Colonic mucosa (tissue), 4 donors: ENCODE measurements around the gene GPR55. TPM values are rescaled to one million over a fixed set of nuclear protein-coding genes. Genes with fewer than 3 reads are reported as not detected.

Source experiments
- DNase-seq: peaks from one replicate; pipeline ENCODE4 v3.0.0-alpha.2; 2020
- H3K27ac ChIP-seq: fragments of 200-600 bp; one replicate; pipeline ENCODE4 v1.8.0; 2021
- H3K27me3 ChIP-seq: fragments of 200-600 bp; one replicate; pipeline ENCODE4 v1.8.0; 2021
- H3K36me3 ChIP-seq: fragments of 200-600 bp; one replicate; pipeline ENCODE4 v1.8.0; 2021
- H3K4me1 ChIP-seq: fragments of 200-600 bp; one replicate; pipeline ENCODE4 v1.8.0; 2021; ENCODE audit warnings: mild to moderate bottlenecking
- H3K4me3 ChIP-seq: fragments of 200-600 bp; one replicate; pipeline ENCODE4 v1.8.0; 2021
- H3K9ac ChIP-seq, 2 donors: one replicate each; pipeline ENCODE4 v1.7.0; 2013; ENCODE audit warnings: control low read depth in 2 of 2, low read depth in 2 of 2, low read length in 2 of 2
- H3K9me3 ChIP-seq: fragments of 200-600 bp; one replicate; pipeline ENCODE4 v1.8.0; 2021
- intact Hi-C: fragments of 100-400 bp; cut with DNase I; formaldehyde crosslinking; loops from one replicate; pipeline ENCODE4 v1.14.1; 2022
- total RNA-seq, 2 donors: library from RNA; stranded (reverse); fragmentation: NEBNext Ultra II Directional in 1 of 2; extraction: Animal tissue kit (Norgen Biotek cat#: 25700) in 1 of 2; gene quantifications; one replicate each; pipeline ENCODE4 v1.2.1, GENCODE V29; 2021
- TF ChIP-seq, protein P1 (sequence below): fragments of 200-600 bp; IDR thresholded peaks from one replicate; pipeline ENCODE4 v1.8.0; 2022; ENCODE audit warnings: antibody characterized with exemption, mild to moderate bottlenecking
- donor health status: healthy.
- donor health status: DM: no; HTN: no; CAD: no.
- donor health status: DM: no; HTN: no; CAD: no.

The GPR55 gene
- total RNA-seq, 2 donors from 2014 or later = 0.35 to 1.0 TPM

DNA sequence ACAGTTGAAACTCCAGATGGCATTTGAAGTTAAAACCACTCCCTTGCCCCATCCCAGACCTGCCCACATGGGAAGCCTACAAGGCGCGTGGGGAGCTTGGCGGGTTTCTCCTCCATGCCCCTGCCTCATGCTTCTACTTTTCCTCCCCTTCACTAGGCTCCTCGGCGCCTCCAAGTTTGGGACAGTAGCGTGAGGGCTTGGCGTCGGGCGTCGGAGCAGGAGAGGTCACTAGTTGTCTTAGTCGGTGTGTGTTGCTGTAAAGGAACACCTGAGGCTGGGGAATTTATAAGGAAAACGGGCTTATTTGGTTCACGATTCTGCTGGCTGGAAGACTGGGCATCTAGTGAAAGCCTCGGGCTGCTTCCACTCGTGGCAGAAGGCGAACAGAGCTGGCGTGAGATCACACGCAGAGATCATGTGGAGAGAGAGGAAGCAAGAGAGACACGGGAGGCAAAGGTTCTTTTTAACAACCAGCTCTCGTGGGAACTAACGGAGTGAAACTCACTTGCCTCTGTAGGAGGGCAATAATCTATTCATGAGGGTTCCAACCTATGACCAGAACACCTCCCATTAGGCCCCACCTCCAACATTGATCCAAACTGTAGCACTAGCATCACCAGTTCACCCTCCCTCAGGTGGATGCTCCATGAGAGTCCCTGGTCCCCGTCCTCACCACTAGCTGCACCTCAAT is 35.0 kb downstream of the GPR55 start:
- Histone ChIP-seq H3K4me3 (no peak overlapping the region), H3K27ac (no peak overlapping the region), H3K27me3 (no peaks in the 10 kb centered on the region), H3K9me3 (no peaks in the 10 kb centered on the region), H3K4me1 (no peaks in the 10 kb centered on the region), H3K9ac (no peak overlapping the region), H3K36me3 (no peaks in the 10 kb centered on the region)
- TF ChIP-seq, protein P1, sequence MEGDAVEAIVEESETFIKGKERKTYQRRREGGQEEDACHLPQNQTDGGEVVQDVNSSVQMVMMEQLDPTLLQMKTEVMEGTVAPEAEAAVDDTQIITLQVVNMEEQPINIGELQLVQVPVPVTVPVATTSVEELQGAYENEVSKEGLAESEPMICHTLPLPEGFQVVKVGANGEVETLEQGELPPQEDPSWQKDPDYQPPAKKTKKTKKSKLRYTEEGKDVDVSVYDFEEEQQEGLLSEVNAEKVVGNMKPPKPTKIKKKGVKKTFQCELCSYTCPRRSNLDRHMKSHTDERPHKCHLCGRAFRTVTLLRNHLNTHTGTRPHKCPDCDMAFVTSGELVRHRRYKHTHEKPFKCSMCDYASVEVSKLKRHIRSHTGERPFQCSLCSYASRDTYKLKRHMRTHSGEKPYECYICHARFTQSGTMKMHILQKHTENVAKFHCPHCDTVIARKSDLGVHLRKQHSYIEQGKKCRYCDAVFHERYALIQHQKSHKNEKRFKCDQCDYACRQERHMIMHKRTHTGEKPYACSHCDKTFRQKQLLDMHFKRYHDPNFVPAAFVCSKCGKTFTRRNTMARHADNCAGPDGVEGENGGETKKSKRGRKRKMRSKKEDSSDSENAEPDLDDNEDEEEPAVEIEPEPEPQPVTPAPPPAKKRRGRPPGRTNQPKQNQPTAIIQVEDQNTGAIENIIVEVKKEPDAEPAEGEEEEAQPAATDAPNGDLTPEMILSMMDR = no peak
- no peak for DNase-seq
- intact Hi-C loops = no loop called here

DNA sequence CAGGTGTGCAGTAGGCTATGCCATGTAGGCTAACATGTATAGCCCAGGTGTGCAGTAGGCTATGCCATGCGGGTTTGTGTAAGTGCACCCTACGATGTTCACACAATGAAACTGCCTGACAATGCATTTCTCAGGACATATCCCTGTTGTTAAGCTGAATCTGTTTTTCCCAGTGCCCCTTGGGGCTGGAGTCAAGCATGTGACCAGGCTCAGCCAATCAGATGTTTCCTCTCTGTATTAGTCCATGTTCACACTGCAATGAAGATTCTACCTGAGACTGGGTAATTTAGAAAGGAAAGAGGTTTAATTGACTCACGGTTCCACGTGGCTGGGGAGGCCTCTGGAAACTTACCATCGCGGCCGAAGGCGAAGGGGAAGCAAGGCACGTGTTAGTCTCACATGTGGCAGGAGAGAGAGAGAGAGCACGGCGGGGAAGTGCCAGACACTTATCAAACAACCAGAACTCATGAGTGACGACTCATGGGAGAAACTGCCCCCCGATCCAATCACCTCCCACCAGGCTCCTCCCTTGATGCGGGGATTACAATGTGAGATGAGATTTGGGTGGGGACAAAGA is 36.1 kb downstream of the GPR55 start:
- H3K27ac ChIP-seq = no peak overlapping the region
- H3K4me1 ChIP-seq = no peaks in the 10 kb centered on the region
- H3K27me3 ChIP-seq = no peaks in the 10 kb centered on the region
- H3K9me3 ChIP-seq = no peaks in the 10 kb centered on the region
- TF ChIP-seq, protein P1 = no peak
- H3K9ac ChIP-seq = no peak overlapping the region
- no peak for DNase-seq
- H3K4me3 ChIP-seq = no peak overlapping the region
- intact Hi-C loops = no loop called here
- no peaks in the 10 kb centered on the region for H3K36me3 ChIP-seq

DNA sequence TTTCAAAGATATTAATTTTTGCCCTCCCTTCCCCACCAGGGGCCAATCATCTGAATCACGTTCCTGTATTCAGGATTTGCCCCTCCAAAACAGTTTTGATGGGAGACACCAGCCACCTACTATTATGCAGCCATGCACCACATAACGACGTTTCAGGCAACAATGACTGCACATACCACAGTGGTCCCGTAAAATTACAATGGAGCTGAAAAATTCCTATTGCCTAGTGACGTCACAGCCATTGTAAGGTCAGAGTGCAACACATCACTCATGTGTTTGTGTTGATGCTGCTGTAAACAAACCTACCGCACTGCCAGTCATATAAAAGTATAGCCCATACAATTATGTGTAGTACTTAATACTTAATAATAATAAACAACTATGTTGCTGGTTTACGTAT is 37.7 kb downstream of the GPR55 start:
- no peaks in the 10 kb centered on the region for H3K27me3 ChIP-seq
- no peak overlapping the region for H3K27ac ChIP-seq
- no peaks in the 10 kb centered on the region for H3K9me3 ChIP-seq
- DNase-seq = no peak
- intact Hi-C loops = no loop called here
- no peak overlapping the region for H3K4me3 ChIP-seq
- H3K9ac ChIP-seq = no peak overlapping the region
- H3K4me1 ChIP-seq = no peaks in the 10 kb centered on the region
- H3K36me3 ChIP-seq = no peaks in the 10 kb centered on the region
- TF ChIP-seq, protein P1 = no peak

DNA sequence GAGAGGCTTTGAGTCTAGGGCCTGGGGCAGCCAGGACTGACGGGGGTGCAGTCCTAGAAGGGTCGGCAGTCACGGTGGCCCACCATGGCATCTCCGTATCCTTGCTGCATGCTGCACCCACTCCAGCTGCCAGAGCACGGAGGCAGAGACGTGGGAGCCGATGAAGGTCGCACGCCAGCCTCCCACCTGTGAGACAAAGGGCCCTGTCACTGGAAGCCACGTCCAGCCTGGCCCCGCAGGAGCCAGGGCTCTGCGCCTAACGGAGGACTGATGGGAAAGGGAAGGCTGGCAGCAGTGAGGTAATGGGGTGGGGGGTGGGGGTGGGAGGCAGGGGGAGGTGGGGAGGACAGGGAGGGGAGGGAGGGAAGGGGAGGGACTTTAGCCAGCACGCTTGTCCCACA is 38.4 kb downstream of the GPR55 start:
- no peak for DNase-seq

DNA sequence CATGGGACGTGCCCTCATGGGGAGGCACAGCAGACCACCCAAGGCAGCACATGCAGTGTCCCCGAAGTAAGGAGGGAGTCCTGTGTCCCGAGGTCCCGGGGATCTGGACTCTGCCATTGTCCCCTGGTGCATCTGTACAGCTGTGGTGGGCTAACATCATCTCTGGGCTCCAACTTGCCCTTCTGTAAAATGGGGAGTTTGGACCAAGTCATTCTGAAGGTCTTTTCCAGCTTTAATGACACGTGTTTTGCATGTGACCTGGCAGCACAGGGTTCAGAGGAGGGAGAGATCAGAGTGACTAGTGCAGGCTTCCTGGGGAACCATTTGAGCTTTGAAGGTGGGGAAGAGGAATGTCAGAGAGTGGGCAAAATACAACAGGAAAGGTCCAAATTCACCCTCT is 38.8 kb downstream of the GPR55 start:
- intact Hi-C loops = no loop called here
- no peak for DNase-seq
- TF ChIP-seq, protein P1 = no peak
- no peaks in the 10 kb centered on the region for H3K27me3 ChIP-seq
- H3K36me3 ChIP-seq = no peaks in the 10 kb centered on the region
- no peak overlapping the region for H3K4me3 ChIP-seq
- no peak overlapping the region for H3K27ac ChIP-seq
- no peaks in the 10 kb centered on the region for H3K4me1 ChIP-seq
- no peaks in the 10 kb centered on the region for H3K9me3 ChIP-seq
- no peak overlapping the region for H3K9ac ChIP-seq

More for the DNA sequence above, 38.4 kb downstream of the GPR55 start:
- Histone ChIP-seq H3K9ac (no peak overlapping the region), H3K36me3 (no peaks in the 10 kb centered on the region), H3K9me3 (no peaks in the 10 kb centered on the region), H3K4me3 (no peak overlapping the region), H3K27me3 (no peaks in the 10 kb centered on the region), H3K27ac (no peak overlapping the region), H3K4me1 (no peaks in the 10 kb centered on the region)
- intact Hi-C loops = no loop called here
- TF ChIP-seq, protein P1 = no peak
